GM23338 (cell line): Measurements from ENCODE around the gene TRIM15. TPM values are rescaled to one million over a fixed set of nuclear protein-coding genes. Genes with fewer than 3 reads are reported as not detected.

Experiments used
- ATAC-seq: fragments of 200-7000 bp; cut with Tn5 transposase; 3 replicates; pipeline ENCODE4 v1.9.1; 2020
- DNase-seq: peaks from one replicate; pipeline ENCODE4 v3.0.0-alpha.2; 2015; ENCODE audit warnings: low spot score
- H2AFZ ChIP-seq: fragments of 200-600 bp; sonication (generic); 2 replicates; pipeline ENCODE4 v1.8.0; 2016; ENCODE audit warnings: antibody characterized with exemption, mild to moderate bottlenecking, moderate library complexity
- H3F3A ChIP-seq: fragments of 200-600 bp; sonication (generic); replicated peaks from 2 replicates; pipeline ENCODE4 v1.8.0; 2017; ENCODE audit warnings: antibody characterized with exemption, mixed run types, low read depth
- H3K27ac ChIP-seq: fragments of 200-600 bp; sonication (generic); 2 replicates; pipeline ENCODE4 v1.6.1; 2016; ENCODE audit warnings: low read depth
- H3K27me3 ChIP-seq: fragments of 200-600 bp; sonication (generic); 2 replicates; pipeline ENCODE4 v1.8.0; 2016; ENCODE audit warnings: mild to moderate bottlenecking, mixed run types, moderate library complexity; ENCODE audit not compliant: insufficient read depth
- H3K36me3 ChIP-seq: fragments of 200-600 bp; sonication (generic); 2 replicates; pipeline ENCODE4 v1.8.0; 2016; ENCODE audit warnings: mild to moderate bottlenecking; ENCODE audit not compliant: insufficient read depth
- H3K4me1 ChIP-seq: fragments of 200-600 bp; sonication (generic); 2 replicates; pipeline ENCODE4 v1.8.0; 2016; ENCODE audit warnings: mild to moderate bottlenecking, moderate library complexity; ENCODE audit not compliant: insufficient read depth
- H3K4me2 ChIP-seq: fragments of 200-600 bp; sonication (generic); 2 replicates; pipeline ENCODE4 v1.7.1; 2017; ENCODE audit warnings: mixed run types
- H3K4me3 ChIP-seq: fragments of 200-600 bp; sonication (generic); 2 replicates; pipeline ENCODE4 v1.6.1; 2016; ENCODE audit warnings: mixed run types
- H3K79me2 ChIP-seq: fragments of 200-600 bp; sonication (generic); replicated peaks from 2 replicates; pipeline ENCODE4 v1.8.0; 2017; ENCODE audit warnings: mild to moderate bottlenecking; ENCODE audit not compliant: insufficient read depth
- H3K9me2 ChIP-seq: fragments of 200-600 bp; sonication (generic); 2 replicates; pipeline ENCODE4 v1.8.0; 2017; ENCODE audit not compliant: insufficient read depth
- H4K20me1 ChIP-seq: fragments of 200-600 bp; sonication (generic); replicated peaks from 2 replicates; pipeline ENCODE4 v1.8.0; 2017; ENCODE audit warnings: mild to moderate bottlenecking; ENCODE audit not compliant: insufficient read depth
- H3K27ac Mint-ChIP-seq: 2 replicates; pipeline ENCODE4 v1.8.0; 2020; ENCODE audit warnings: inconsistent platforms, mild to moderate bottlenecking, moderate library complexity, mixed read lengths
- H3K27me3 Mint-ChIP-seq: 3 replicates; pipeline ENCODE4 v1.8.0; 2022; ENCODE audit warnings: low read depth, mild to moderate bottlenecking, moderate library complexity, mixed read lengths, inconsistent platforms; ENCODE audit not compliant: insufficient read depth, poor library complexity
- H3K36me3 Mint-ChIP-seq: 3 replicates; pipeline ENCODE4 v1.8.0; 2021; ENCODE audit warnings: low read depth, mild to moderate bottlenecking, inconsistent platforms, moderate library complexity, mixed read lengths
- H3K4me1 Mint-ChIP-seq: 3 replicates; pipeline ENCODE4 v1.8.0; 2020; ENCODE audit warnings: mild to moderate bottlenecking, inconsistent platforms, mixed read lengths
- H3K4me3 Mint-ChIP-seq: 3 replicates; pipeline ENCODE4 v1.8.0; 2021; ENCODE audit warnings: moderate library complexity, mild to moderate bottlenecking, inconsistent platforms, mixed read lengths
- H3K9me3 Mint-ChIP-seq: 3 replicates; pipeline ENCODE4 v1.8.0; 2020; ENCODE audit warnings: moderate library complexity, mild to moderate bottlenecking, inconsistent platforms, mixed read lengths
- CREB1 ChIP-seq: fragments of 250-450 bp; sonication (Bioruptor Pico); IDR thresholded peaks from 2 replicates; pipeline ENCODE4 v1.5.0; 2020; ENCODE audit warnings: low read depth, mild to moderate bottlenecking, moderate library complexity
- EZH2phosphoT487 ChIP-seq: fragments of 200-600 bp; sonication (generic); IDR thresholded peaks from one replicate; pipeline ENCODE4 v1.8.1; 2018; ENCODE audit warnings: antibody characterized with exemption; ENCODE audit not compliant: unreplicated experiment
- POLR2AphosphoS5 ChIP-seq: IDR thresholded peaks from 2 replicates; pipeline ENCODE4 v1.6.1; 2016; ENCODE audit warnings: antibody characterized with exemption, low read depth
- polyA plus RNA-seq: library from polyadenylated mRNA; unstranded; fragments of >200 nt; fragmentation: Nextera tagmentation; extraction: Ambion mirVana; gene quantifications from 2 replicates; pipeline ENCODE4 v1.2.1, GENCODE V29; 2016
- total RNA-seq: library from RNA; depleted of rRNA; stranded (reverse); fragments of >200 nt; shearing (Covaris generic); gene quantifications from 2 replicates; pipeline ENCODE4 v1.2.3, GENCODE V29; 2014
- TF ChIP-seq, protein P1 (sequence below): fragments of 250-450 bp; sonication (Bioruptor Pico); IDR thresholded peaks from 2 replicates; pipeline ENCODE4 v1.5.0; 2020; ENCODE audit warnings: mild to moderate bottlenecking, moderate library complexity
- TF ChIP-seq, protein P2 (sequence below): IDR thresholded peaks from 2 replicates; pipeline ENCODE4 v1.6.1; 2016; ENCODE audit warnings: antibody characterized with exemption
- TF ChIP-seq, protein P3 (sequence below): IDR thresholded peaks from one replicate; pipeline ENCODE4 v1.6.1; 2018; ENCODE audit warnings: antibody characterized with exemption; ENCODE audit not compliant: unreplicated experiment

TRIM15 gene
- total and polyA plus RNA-seq, 2 experiments from 2014 or later: 0.21 to 1.0 TPM

DNA sequence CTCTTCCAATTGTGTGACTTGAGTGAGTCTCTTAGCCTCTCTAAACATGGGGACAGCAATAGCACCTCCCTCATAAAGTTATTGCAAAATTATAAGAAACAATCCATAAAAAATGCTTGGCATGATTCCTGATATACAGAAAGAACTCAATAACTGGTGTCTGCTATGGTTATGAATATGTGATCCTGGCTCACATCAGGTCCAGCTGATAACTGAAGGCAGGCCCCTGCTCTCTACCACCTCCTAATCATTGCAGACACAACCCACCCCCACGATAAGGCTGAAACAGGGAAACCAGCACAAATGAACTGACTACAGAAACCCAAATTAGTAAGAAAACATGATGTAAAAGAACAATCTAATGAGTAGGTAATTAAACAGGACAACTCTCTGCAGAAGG, 5.4 kb downstream of the TRIM15 start:
- no peaks in the 10 kb centered on the region for H3K36me3 Mint-ChIP-seq
- DNase-seq (no peak), ATAC-seq (no peak)
- H3K27me3 ChIP-seq: peaks cover 41% of the 10 kb centered on the region
- no peaks in the 10 kb centered on the region for H3K9me3 Mint-ChIP-seq
- no peak overlapping the region for H2AFZ ChIP-seq
- no peaks in the 10 kb centered on the region for H4K20me1 ChIP-seq
- H3F3A ChIP-seq: 0 out of 2 replicates have a peak, but pooled peaks cover 4% of the 10 kb centered on the region
- peaks cover 35% of the 10 kb centered on the region for H3K27me3 Mint-ChIP-seq
- TF ChIP-seq, protein P1, sequence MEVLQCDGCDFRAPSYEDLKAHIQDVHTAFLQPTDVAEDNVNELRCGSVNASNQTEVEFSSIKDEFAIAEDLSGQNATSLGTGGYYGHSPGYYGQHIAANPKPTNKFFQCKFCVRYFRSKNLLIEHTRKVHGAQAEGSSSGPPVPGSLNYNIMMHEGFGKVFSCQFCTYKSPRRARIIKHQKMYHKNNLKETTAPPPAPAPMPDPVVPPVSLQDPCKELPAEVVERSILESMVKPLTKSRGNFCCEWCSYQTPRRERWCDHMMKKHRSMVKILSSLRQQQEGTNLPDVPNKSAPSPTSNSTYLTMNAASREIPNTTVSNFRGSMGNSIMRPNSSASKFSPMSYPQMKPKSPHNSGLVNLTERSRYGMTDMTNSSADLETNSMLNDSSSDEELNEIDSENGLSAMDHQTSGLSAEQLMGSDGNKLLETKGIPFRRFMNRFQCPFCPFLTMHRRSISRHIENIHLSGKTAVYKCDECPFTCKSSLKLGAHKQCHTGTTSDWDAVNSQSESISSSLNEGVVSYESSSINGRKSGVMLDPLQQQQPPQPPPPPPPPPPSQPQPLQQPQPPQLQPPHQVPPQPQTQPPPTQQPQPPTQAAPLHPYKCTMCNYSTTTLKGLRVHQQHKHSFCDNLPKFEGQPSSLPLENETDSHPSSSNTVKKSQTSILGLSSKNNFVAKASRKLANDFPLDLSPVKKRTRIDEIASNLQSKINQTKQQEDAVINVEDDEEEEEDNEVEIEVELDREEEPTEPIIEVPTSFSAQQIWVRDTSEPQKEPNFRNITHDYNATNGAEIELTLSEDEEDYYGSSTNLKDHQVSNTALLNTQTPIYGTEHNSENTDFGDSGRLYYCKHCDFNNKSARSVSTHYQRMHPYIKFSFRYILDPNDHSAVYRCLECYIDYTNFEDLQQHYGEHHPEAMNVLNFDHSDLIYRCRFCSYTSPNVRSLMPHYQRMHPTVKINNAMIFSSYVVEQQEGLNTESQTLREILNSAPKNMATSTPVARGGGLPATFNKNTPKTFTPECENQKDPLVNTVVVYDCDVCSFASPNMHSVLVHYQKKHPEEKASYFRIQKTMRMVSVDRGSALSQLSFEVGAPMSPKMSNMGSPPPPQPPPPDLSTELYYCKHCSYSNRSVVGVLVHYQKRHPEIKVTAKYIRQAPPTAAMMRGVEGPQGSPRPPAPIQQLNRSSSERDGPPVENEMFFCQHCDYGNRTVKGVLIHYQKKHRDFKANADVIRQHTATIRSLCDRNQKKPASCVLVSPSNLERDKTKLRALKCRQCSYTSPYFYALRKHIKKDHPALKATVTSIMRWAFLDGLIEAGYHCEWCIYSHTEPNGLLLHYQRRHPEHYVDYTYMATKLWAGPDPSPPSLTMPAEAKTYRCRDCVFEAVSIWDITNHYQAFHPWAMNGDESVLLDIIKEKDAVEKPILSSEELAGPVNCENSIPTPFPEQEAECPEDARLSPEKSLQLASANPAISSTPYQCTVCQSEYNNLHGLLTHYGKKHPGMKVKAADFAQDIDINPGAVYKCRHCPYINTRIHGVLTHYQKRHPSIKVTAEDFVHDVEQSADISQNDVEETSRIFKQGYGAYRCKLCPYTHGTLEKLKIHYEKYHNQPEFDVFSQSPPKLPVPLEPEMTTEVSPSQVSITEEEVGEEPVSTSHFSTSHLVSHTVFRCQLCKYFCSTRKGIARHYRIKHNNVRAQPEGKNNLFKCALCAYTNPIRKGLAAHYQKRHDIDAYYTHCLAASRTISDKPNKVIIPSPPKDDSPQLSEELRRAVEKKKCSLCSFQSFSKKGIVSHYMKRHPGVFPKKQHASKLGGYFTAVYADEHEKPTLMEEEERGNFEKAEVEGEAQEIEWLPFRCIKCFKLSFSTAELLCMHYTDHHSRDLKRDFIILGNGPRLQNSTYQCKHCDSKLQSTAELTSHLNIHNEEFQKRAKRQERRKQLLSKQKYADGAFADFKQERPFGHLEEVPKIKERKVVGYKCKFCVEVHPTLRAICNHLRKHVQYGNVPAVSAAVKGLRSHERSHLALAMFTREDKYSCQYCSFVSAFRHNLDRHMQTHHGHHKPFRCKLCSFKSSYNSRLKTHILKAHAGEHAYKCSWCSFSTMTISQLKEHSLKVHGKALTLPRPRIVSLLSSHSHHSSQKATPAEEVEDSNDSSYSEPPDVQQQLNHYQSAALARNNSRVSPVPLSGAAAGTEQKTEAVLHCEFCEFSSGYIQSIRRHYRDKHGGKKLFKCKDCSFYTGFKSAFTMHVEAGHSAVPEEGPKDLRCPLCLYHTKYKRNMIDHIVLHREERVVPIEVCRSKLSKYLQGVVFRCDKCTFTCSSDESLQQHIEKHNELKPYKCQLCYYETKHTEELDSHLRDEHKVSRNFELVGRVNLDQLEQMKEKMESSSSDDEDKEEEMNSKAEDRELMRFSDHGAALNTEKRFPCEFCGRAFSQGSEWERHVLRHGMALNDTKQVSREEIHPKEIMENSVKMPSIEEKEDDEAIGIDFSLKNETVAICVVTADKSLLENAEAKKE: no peak
- TF ChIP-seq, protein P2, sequence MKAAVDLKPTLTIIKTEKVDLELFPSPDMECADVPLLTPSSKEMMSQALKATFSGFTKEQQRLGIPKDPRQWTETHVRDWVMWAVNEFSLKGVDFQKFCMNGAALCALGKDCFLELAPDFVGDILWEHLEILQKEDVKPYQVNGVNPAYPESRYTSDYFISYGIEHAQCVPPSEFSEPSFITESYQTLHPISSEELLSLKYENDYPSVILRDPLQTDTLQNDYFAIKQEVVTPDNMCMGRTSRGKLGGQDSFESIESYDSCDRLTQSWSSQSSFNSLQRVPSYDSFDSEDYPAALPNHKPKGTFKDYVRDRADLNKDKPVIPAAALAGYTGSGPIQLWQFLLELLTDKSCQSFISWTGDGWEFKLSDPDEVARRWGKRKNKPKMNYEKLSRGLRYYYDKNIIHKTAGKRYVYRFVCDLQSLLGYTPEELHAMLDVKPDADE: no peak
- TF ChIP-seq POLR2AphosphoS5: no peak
- TF ChIP-seq CREB1: no peak
- TF ChIP-seq EZH2phosphoT487: no peak
- TF ChIP-seq, protein P3, sequence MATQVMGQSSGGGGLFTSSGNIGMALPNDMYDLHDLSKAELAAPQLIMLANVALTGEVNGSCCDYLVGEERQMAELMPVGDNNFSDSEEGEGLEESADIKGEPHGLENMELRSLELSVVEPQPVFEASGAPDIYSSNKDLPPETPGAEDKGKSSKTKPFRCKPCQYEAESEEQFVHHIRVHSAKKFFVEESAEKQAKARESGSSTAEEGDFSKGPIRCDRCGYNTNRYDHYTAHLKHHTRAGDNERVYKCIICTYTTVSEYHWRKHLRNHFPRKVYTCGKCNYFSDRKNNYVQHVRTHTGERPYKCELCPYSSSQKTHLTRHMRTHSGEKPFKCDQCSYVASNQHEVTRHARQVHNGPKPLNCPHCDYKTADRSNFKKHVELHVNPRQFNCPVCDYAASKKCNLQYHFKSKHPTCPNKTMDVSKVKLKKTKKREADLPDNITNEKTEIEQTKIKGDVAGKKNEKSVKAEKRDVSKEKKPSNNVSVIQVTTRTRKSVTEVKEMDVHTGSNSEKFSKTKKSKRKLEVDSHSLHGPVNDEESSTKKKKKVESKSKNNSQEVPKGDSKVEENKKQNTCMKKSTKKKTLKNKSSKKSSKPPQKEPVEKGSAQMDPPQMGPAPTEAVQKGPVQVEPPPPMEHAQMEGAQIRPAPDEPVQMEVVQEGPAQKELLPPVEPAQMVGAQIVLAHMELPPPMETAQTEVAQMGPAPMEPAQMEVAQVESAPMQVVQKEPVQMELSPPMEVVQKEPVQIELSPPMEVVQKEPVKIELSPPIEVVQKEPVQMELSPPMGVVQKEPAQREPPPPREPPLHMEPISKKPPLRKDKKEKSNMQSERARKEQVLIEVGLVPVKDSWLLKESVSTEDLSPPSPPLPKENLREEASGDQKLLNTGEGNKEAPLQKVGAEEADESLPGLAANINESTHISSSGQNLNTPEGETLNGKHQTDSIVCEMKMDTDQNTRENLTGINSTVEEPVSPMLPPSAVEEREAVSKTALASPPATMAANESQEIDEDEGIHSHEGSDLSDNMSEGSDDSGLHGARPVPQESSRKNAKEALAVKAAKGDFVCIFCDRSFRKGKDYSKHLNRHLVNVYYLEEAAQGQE: no peak
- no peak overlapping the region for H3K27ac ChIP-seq
- no peak overlapping the region for H3K4me3 Mint-ChIP-seq
- no peak overlapping the region for H3K4me3 ChIP-seq
- no peaks in the 10 kb centered on the region for H3K4me1 ChIP-seq
- H3K27ac Mint-ChIP-seq: no peak overlapping the region
- no peaks in the 10 kb centered on the region for H3K79me2 ChIP-seq
- no peaks in the 10 kb centered on the region for H3K9me2 ChIP-seq
- no peaks in the 10 kb centered on the region for H3K36me3 ChIP-seq
- no peak overlapping the region for H3K4me2 ChIP-seq
- H3K4me1 Mint-ChIP-seq: peaks cover 7% of the 10 kb centered on the region
